Measurements from ENCODE around the gene MALRD1.

Gene MALRD1

DNA sequence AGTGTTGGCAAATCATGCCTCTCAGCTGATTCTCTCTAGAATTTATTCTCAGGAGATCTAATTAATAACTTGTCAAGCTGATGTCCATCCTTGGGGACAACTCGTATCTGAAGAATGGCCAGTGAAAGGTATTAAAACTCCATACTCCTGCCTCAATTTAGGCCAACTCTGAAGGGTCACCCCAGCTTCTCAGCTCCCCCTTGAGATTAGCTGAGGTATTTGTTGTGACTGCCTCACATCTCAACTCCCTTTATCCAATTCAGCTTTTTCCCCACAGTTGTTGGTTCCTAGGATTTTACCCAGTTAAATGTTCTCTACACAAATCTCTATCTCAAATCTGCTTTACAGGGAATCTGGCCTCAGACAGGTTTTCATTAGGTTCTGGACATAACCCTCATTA is 182.4 kb downstream of the MALRD1 start:
- DNase-seq (ENCODE audit: low read depth), result no peak

DNA sequence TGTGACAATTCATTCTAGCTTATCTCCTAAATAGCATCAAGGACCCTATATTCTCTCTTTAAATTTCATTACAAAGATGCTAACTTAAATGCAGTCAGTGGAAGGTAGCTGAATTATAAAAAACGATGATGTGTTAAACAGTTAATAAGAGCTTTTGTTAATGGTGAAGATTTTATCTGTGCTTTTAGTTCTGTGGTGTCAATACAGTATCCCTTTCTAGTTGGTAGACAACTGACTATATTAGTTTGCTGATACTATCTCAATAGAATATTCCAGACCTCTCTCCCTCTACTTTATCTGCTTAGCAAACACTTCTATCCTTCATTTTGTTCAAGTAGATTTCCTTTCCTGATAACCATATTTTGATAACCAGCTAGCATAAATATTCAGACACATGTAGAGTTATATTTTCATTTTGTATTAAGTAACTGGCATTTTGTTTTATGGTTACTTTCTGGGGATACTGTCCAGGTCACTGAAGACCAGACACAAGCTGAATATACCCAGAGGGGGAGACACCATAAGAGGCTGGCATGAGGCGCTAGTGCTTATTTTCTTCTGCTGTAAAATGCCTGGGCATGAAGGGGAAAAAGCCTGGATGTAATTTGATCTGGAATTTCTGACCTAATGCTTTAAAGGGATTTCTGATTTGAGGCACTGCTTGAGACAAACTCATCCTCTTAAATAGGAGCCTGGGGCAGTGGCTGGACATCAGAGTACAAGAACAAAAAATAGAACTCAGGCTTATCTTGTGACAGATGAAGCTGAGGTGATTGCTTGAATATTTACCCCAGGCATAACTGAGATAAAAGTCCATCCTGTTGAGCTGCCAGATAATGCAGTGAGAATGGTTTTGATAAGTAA is 197.5 kb downstream of the MALRD1 start:
- DNase-seq (ENCODE audit: low read depth), result no peak

- no peak for DNase-seq (ENCODE audit: low read depth)
Measured at GRCh38 chr10:19247843-19248242, 199.2 kb downstream of the MALRD1 start.

DNA sequence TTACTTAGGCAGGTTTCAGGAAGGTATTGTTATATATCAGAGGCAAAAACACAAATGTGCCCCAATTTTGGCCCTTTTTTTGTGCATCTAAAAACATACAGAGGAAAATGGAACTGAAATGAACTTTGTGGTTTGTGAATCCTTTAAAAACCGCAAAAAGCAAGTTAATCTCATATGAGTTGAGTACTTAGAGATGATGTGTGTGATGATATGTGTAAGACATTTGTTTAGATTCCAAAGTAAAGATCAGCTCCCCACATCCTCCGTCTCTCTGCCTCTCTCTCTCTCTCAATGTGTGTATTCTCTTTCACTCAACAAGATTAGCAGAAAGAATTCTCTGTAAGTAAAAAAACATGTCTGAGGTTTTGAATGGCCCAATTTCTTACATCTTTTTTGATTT is 201.9 kb downstream of the MALRD1 start:
- DNase-seq (ENCODE audit: low read depth), result no peak

DNA sequence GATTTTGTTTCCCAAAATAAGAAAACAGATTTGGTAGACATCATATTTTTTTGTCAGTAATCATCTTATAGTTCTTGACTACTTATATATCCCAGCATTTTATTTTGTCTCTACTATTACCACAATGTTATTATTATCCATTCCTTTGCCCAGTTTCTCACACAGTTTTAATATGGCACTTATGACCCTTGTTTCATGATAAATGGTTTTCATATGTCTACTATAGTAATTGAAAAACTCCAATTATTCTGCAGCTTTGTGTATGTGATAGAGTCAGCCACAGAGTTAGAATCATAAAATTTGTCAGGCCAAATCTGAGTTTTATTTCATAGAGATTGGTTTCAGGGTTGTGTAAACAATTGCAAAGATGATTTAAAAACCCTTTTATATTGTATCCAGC is 203.9 kb downstream of the MALRD1 start:
- DNase-seq (ENCODE audit: low read depth), result no peak

DNA sequence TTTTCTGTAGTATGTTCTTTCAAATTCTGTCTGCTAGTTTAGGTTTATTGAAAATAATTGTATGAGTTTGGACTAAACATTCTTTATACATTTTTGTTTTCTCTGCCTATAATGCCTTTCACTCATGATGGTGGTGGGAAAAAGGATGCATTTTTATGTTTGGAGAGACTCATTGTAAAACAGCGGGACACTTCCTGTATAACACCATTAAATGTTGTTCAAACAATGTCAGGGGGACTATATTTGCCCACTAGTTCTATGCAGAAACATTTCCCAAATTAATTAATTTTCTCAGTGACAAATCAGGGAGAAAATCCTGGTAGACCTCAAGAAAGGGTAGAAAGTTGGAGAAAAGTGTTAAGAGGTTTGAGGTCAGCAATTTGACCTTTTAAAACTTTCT is 207.7 kb downstream of the MALRD1 start:
- DNase-seq (ENCODE audit: low read depth), result no peak

DNA sequence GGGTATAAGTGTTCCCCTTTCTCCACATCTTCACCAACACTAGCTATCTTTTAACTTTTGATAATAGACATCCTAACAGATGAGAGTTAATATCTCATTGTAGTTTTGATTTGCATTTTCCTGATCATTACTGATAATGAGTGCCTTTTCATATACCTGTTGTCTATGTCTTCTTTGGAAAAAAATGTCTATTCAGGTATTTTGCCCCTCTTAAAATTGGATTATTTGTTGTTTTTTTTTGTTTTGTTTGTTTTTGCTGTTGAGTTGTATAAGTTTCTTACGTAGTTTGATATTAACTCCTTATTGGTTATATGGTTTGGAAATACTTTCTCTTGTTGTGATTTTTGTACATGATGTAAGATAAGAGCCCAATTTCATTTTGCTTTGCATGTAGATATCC is 214.7 kb downstream of the MALRD1 start:
- DNase-seq (ENCODE audit: low read depth), result no peak

DNA sequence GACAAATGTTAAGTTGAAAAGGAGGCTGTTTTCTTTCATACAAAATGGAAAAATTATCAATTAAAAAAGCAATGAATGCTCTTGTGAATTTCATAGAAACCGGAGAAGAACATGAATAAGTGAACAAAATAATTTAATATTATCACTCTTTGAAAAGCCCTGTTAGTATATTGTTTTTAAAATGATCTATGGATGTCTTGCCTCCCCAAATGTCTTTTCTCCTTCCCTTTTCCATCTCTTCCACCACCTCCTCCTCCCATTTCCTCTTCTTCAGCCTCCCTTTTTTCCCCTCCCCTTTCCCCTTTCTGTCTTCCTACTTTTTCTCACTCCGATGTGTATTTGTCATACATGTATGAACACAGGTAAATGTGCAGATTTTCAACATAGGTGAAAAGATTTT is 234.7 kb downstream of the MALRD1 start:
- DNase-seq (ENCODE audit: low read depth), result no peak

DNA sequence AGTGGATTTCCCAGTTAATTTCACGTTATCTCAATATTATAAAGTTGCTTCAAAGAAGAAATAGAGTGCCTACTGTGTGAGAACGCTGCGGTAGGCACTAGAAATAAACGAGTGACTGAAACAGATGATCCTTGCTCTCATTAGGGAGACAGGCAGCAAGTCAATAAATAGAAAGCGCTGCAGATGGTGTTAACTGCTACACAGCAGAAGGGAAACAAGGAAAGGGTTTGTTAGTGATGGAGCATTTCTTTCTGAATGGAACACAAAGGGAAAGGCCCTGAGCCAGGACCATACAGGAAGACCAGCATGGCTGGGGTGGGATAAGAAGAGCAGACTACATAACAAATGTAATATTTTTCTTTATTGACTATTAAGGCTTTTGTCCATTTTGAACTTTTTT is 235.2 kb downstream of the MALRD1 start:
- no peak for DNase-seq (ENCODE audit: low read depth)

- no peak for DNase-seq (ENCODE audit: low read depth)
Measured at GRCh38 chr10:19290770-19291169, 242.2 kb downstream of the MALRD1 start.

DNA sequence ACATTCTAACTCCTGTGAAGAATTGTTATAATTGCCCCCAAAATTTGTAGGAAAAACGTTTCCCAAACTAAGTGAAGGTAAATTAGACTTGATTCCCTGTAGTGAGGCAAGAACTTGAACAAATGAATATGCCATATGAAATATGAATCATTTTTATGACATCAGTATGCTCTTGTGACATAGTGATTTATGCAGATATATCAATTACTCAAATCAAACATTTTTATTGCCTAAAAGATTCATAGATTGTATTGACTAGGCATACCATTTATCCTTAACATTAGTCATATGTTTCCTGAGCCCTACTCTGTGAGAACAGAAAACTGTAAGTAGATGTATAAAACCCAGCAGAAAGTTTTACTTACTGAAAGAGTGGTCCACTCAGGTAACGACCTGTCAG is 245.6 kb downstream of the MALRD1 start:
- no peak for DNase-seq (ENCODE audit: low read depth)

DNA sequence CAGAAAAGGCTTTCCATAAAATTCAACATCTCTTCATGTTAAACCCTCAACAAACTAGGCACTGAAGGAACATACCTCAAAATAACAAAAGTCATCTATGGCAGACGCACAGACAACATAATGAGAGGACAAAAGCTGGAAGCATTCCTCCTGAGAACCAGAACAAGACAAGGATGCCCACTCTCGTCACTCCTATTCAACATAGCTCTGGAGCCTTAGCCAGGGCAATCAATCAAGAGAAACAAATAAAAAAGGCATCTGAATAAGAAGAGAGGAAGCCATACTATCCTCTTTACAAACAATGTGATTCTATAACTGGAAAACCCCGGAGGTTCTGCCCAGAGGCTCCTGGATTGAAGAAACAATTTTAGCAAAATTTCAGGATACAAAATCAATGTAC is 251.0 kb downstream of the MALRD1 start:
- no peak for DNase-seq (ENCODE audit: low read depth)

DNA sequence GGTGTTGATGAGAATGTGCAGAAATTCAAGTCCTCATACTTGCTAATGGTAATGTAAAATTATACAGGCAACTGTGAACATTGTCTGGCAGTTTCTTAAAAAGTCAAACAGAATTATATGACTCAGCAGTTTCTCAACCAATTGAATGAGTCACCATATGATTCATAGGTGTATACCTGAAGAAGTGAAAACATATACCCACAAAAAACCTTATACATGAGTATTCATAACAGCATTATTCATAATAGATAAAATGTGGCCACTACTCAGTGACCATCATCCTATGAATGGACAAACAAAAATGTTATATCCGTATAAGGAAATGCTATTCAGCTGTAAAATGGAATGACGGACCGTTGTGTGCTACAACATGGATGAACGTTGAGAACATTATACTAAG is 253.5 kb downstream of the MALRD1 start:
- DNase-seq (ENCODE audit: low read depth), result no peak

- DNase-seq (ENCODE audit: low read depth), result no peak
Measured at GRCh38 chr10:19310066-19310465, 261.5 kb downstream of the MALRD1 start.

DNA sequence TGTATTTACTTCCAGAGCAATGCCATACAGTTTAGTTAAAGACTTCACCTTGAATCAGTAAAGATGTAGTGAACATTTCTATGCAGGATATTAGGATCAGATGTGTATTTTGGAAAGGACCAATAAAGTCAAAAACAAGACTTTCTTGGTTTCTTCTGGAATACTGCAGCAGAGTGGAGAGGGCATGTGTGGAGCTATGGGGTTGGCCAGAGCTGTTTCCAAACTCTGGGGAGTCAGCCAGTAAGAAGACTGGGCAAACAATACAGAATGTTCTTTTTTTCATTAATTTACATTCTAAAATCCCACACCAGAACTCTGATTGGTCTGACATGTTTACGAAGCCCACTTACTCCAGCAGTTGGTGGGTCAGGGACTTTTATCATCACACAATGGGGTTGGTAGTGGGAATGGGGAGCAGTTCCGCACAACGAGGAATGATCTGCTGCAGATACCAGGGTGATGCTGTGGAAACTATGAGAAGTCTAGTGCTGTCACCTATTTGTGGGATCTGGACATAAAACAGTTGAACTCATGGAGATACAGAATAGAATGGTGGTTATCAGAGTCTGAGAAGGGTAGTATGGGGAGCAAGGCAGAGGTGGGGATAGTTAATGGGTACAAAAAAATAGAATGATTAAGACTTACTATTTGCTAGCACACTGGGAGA is 267.7 kb downstream of the MALRD1 start:
- no peak for DNase-seq (ENCODE audit: low read depth)

GRCh38 chr10:19317952-19318351 is 269.4 kb downstream of the MALRD1 start:
- no peak for DNase-seq (ENCODE audit: low read depth)

- DNase-seq (ENCODE audit: low read depth), result no peak
Measured at GRCh38 chr10:19325581-19325980, 277.0 kb downstream of the MALRD1 start.

DNA sequence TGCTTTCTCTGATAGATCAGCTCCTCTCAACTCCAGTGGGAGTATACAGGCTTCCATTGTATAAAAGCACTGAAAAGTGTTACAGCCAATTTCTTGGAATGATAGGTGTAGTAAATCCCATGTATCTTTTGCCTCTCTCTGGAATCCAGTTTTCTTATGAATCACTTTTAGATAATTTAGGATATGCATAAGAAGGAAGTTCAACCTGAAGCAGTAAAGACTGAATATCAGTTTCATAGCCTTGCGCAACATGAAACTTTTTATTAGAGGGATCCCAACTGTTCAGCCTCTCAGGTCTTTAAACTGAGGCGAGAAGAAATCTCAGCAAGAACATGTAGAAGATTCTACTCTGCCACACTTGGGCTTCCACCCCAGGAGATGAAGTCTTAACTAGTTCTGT is 280.0 kb downstream of the MALRD1 start:
- DNase-seq (ENCODE audit: low read depth), result no peak

DNA sequence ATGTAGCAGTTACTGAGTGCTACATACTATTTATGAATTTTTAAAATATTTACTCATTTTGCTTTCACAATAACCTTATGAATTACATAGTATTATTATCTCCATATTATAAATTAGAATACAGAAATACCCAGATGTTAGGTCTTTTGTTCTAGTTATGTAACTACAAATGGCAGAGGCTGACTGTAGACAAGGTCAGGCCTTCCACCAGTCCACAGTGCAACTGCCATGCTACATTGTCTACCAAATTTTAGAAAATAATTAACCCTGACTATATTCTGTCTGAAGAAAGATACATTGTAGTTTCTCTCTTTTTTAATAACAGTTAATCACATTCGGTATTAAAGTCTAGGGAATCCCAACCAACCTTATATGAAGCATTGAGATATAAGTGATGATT is 280.9 kb downstream of the MALRD1 start:
- DNase-seq (ENCODE audit: low read depth), result no peak

DNA sequence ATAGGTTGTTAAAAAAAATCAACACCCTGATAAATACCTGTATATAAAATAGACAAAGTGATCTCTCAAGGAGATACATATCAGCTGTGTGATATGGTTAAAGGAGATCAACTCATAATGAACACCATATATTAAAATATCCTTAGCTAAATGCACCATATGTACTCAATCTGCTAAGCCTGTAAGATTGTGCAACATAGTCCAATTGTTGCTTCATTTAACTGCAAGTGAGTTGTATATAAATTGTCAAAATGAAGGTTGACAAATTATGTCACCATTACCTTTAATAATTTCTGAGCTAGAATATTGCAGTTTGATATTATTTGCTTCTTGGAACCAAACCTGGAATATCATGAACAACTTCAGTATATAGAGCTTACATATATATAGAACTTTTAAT is 283.7 kb downstream of the MALRD1 start:
- no peak for DNase-seq (ENCODE audit: low read depth)

GRCh38 chr10:19333631-19334030 is 285.0 kb downstream of the MALRD1 start:
- DNase-seq (ENCODE audit: low read depth), result no peak

GRCh38 chr10:19347621-19348020 is 299.0 kb downstream of the MALRD1 start:
- DNase-seq (ENCODE audit: low read depth), result no peak

DNA sequence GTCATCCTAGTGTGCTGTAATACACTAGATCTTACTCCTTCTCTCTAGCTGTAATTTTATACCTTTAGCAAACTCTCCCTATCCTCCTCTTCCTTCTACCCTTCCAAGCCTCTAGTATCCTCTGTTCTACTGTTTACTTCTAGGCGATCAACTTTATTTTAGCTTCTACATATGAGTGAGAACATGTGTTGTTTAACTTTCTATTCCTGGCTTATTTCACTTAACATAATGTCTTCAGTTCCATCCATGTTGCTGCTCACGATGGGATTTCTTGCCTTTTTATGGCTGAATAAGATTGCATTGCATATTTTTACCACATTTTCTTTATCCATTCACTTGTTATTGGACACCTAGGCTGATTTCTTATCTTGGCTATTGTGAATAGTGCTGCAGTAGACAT is 318.6 kb downstream of the MALRD1 start:
- no peak for DNase-seq (ENCODE audit: low read depth)

DNA sequence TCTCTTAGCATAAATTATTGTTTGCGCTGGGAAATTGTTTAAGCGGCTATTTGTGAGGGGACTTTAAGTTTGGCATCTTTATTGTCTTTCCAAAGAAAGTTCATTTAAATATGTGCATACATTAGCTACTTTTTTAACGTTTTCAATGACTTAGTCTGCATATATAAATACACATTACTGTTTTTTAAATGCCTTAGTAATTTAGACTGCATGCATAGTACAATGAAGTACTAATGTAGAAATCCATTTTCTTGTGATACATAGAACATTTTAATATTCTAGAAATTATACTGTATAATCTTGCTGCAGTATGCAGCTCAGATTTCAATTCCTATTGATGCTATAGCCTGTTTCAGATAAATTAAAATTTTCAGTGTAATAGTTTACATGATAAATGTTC is 325.4 kb downstream of the MALRD1 start:
- no peak for DNase-seq (ENCODE audit: low read depth)

Measured in T-helper 22 cell (primary cell).